ENCODE results near the gene CASQ2. TPM values are rescaled to one million over a fixed set of nuclear protein-coding genes. Genes with fewer than 3 reads are reported as not detected.

The CASQ2 gene
- total RNA-seq, 4 donors from 2014 or later: 0.19 to 4.9 (median 2.0) TPM

GRCh38 chr1:115755456-115756370, 12.8 kb downstream of the CASQ2 start:
- TF ChIP-seq, protein P1, sequence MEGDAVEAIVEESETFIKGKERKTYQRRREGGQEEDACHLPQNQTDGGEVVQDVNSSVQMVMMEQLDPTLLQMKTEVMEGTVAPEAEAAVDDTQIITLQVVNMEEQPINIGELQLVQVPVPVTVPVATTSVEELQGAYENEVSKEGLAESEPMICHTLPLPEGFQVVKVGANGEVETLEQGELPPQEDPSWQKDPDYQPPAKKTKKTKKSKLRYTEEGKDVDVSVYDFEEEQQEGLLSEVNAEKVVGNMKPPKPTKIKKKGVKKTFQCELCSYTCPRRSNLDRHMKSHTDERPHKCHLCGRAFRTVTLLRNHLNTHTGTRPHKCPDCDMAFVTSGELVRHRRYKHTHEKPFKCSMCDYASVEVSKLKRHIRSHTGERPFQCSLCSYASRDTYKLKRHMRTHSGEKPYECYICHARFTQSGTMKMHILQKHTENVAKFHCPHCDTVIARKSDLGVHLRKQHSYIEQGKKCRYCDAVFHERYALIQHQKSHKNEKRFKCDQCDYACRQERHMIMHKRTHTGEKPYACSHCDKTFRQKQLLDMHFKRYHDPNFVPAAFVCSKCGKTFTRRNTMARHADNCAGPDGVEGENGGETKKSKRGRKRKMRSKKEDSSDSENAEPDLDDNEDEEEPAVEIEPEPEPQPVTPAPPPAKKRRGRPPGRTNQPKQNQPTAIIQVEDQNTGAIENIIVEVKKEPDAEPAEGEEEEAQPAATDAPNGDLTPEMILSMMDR (IDR thresholded peaks at IDR 0.05): no peak
- TF ChIP-seq POLR2A (IDR thresholded peaks at IDR 0.05): no peak
- no peak overlapping the region for H3K4me3 ChIP-seq (ENCODE audit: low read depth, poor library complexity, severe bottlenecking)
- WGBS, 2 donors: 74 to 82% methylated on average over 8 of the region's 8 CpGs
- DNase-seq (ENCODE audit: low spot score in 2 of 2): no peak
- intact Hi-C loops (cut with DNase I; ENCODE audit: low total_unique reads): no loop called here

GRCh38 chr1:115753830-115754229, 14.7 kb downstream of the CASQ2 start:
- 49 to 52% methylated on average over 7 of the region's 8 CpGs for WGBS, 2 donors

DNA sequence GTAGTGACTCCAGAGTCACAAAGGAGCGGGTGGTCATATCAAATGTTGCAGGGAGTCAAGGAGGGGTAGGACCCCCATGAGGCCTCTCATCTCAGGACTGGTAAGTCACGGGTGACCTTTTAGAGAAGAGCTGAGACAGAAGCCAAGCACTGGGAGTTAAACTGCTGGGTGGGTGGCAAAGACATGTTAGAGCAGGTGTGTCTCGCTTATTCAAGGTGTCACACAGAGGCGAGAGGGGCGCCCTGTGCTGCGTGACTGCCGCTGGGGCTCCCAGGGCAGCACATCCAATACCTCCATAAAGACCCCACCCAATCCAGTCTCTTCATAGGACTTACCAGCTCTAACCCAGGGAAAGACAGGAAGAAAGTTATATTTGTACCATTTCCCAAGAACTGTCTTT, 15.2 kb downstream of the CASQ2 start:
- intact Hi-C loops (cut with DNase I; ENCODE audit: low total_unique reads): no loop called here
- H3K4me3 ChIP-seq (ENCODE audit: low read depth, poor library complexity, severe bottlenecking): no peak overlapping the region
- WGBS, 2 donors: 67 to 83% methylated on average over 7 of the region's 7 CpGs
- no peak for TF ChIP-seq POLR2A (IDR thresholded peaks at IDR 0.05)
- TF ChIP-seq, protein P1 (IDR thresholded peaks at IDR 0.05): no peak
- DNase-seq (ENCODE audit: low spot score in 2 of 2): no peak

More at GRCh38 chr1:115753830-115754229, 14.7 kb downstream of the CASQ2 start:
- DNase-seq (ENCODE audit: low spot score in 2 of 2): no peak
- intact Hi-C loops (cut with DNase I; ENCODE audit: low total_unique reads): no loop called here
- TF ChIP-seq, protein P1 (IDR thresholded peaks at IDR 0.05): no peak
- no peak for TF ChIP-seq POLR2A (IDR thresholded peaks at IDR 0.05)
- H3K4me3 ChIP-seq (ENCODE audit: low read depth, poor library complexity, severe bottlenecking): no peak overlapping the region

DNA sequence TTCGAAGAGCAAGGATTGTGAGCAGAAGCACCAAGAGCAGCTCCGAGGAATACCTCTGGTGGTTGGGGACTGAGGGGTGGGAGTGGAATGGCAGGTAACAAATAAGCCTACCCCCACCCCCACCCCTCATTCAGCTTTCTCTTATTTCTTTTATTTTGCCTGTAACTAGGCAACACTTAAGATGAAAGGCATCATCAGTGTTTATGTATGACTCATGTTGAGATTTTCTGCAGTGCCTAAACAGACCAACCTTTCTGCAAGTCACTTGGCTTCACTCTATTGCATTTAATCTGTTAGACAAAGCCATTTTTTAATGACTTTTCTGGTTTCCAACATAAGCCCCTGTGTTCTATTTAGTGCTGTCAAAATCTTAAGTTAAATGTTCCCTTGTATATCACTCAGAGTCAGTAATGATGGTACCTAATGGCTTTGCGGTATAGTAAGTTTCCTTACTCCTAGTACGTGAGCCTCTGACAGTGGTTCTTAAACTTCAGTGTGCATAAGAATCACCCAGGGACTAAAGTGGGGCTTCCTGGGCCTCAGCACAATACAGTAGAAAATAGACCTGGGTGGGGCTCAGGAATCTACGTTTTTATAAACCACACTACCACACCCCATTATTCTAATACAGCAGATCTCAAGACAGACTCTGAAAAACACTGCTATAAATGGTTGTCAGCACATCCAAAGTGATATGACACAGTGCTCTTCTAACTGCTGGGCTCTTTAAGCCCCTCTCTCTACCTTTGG, 19.9 kb downstream of the CASQ2 start:
- no peak overlapping the region for H3K4me3 ChIP-seq (ENCODE audit: low read depth, poor library complexity, severe bottlenecking)
- 37 to 41% methylated on average over 5 of the region's 5 CpGs for WGBS, 2 donors
- no peak for DNase-seq (ENCODE audit: low spot score in 2 of 2)
- intact Hi-C loops (cut with DNase I; ENCODE audit: low total_unique reads): no loop called here
- TF ChIP-seq, protein P1 (IDR thresholded peaks at IDR 0.05): no peak
- TF ChIP-seq POLR2A (IDR thresholded peaks at IDR 0.05): no peak

DNA sequence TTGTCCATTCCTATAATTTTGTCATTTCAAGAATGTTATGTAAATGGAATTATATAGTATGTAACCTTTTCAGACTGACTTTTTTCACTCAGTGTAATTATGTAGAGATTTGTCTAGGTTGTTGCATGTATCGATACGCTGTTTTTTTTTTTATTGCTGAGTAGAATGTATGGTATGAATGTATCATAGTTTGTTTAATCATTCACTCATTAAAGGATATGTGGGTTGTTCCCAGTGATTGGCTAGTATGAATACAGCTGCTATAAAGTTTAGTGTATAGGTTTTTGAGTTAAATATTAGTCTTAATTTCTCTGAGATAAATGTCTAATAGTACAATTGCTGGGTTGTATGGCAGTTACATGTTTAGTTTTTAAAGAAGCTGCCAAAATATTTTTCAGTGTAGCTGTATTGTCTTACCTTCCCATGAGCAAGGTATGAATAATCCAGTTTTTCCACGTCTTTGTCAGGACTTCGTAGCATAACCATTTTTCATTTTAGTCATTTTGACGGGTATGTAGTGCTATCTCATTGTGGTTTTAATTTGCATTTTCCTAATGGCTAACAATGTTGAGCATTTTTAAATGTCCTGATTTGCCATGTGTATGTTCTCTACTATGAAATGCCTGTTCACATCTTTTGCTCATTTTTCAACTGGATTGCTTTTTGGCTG, 22.4 kb downstream of the CASQ2 start:
- H3K4me3 ChIP-seq (ENCODE audit: low read depth, poor library complexity, severe bottlenecking): no peak overlapping the region
- intact Hi-C loops (cut with DNase I; ENCODE audit: low total_unique reads): no loop called here
- WGBS, 2 donors: 56 to 63% methylated on average over 5 of the region's 5 CpGs
- DNase-seq (ENCODE audit: low spot score in 2 of 2): no peak
- no peak for TF ChIP-seq POLR2A (IDR thresholded peaks at IDR 0.05)
- TF ChIP-seq, protein P1 (IDR thresholded peaks at IDR 0.05): no peak
